HepG2 (cell line): ENCODE data around the gene TRIP4. TPM values are rescaled to one million over a fixed set of nuclear protein-coding genes. Genes with fewer than 3 reads are reported as not detected.

ENCODE experiments used
- HDAC1 ChIP-seq: sonication (generic); formaldehyde crosslinking; IDR thresholded peaks from 2 replicates; pipeline ENCODE4 v1.5.1; 2020; ENCODE audit warnings: mild to moderate bottlenecking, missing genetic modification reagents
- HIVEP1 ChIP-seq: sonication (generic); formaldehyde crosslinking; IDR thresholded peaks from 2 replicates; pipeline ENCODE4 v1.4.0; 2020; ENCODE audit warnings: mild to moderate bottlenecking, missing genetic modification reagents
- KDM5B ChIP-seq: sonication (generic); formaldehyde crosslinking; IDR thresholded peaks from 2 replicates; pipeline ENCODE4 v1.4.0; 2020; ENCODE audit warnings: missing genetic modification reagents, mild to moderate bottlenecking, borderline replicate concordance
- NBN ChIP-seq: fragments of 450-650 bp; conservative IDR thresholded peaks from 2 replicates; pipeline ENCODE4 v1.6.1; 2017
- NR1H2 ChIP-seq: sonication (generic); formaldehyde crosslinking; IDR thresholded peaks from 2 replicates; pipeline ENCODE4 v1.8.1; 2022; ENCODE audit warnings: low read depth, missing genetic modification reagents, borderline replicate concordance
- RARA ChIP-seq: IDR thresholded peaks from 2 replicates; pipeline ENCODE4 v1.6.1; 2016; ENCODE audit warnings: missing genetic modification reagents, missing compliant biosample characterization
- RBFOX2 ChIP-seq: fragments of 200-400 bp; formaldehyde crosslinking; IDR thresholded peaks from 2 replicates; pipeline ENCODE4 v1.6.1; 2017; ENCODE audit warnings: low read depth, mild to moderate bottlenecking, low read length
- SNAI1 ChIP-seq: sonication (generic); formaldehyde crosslinking; IDR thresholded peaks from 2 replicates; pipeline ENCODE4 v1.5.0; 2020; ENCODE audit warnings: mild to moderate bottlenecking, missing genetic modification reagents, borderline replicate concordance
- TGIF2 ChIP-seq: IDR thresholded peaks from 2 replicates; pipeline ENCODE4 v1.6.1; 2016; ENCODE audit warnings: control low read depth, missing compliant biosample characterization
- polyA plus RNA-seq, 8 experiments: library from polyadenylated mRNA; depleted of rRNA in 3 of 8; stranded (reverse) in 7 of 8; unstranded in 1 of 8; fragments of >200 nt; fragmentation: Illumina TruSeq in 4 of 8; extraction: Trizol in 4 of 8; gene quantifications; 2 replicates each; pipeline versions ENCODE4 v1.2.1 to v1.2.3, GENCODE V29; 2011 to 2016; ENCODE audit warnings: low read depth in 4 of 8, missing spikeins in 1 of 8, mixed read lengths in 1 of 8; ENCODE audit not compliant: insufficient read depth in 1 of 8
- total RNA-seq, 5 experiments: library from RNA; depleted of rRNA; stranded (reverse); fragments of >200 nt; fragmentation: Illumina TruSeq; extraction: Trizol; gene quantifications; 2 replicates each; pipeline ENCODE4 v1.2.3, GENCODE V29; 2016; ENCODE audit warnings: low read depth in 1 of 5
- TF ChIP-seq, protein P1 (sequence below): sonication (generic); formaldehyde crosslinking; IDR thresholded peaks from 2 replicates; pipeline ENCODE4 v1.9.0; 2021; ENCODE audit warnings: missing genetic modification reagents, borderline replicate concordance
- TF ChIP-seq, protein P2 (sequence below): sonication (generic); formaldehyde crosslinking; IDR thresholded peaks from 2 replicates; pipeline ENCODE4 v1.8.0; 2022; ENCODE audit warnings: missing genetic modification reagents, mild to moderate bottlenecking, inconsistent platforms, borderline replicate concordance
- TF ChIP-seq, protein P3 (sequence below): sonication (generic); formaldehyde crosslinking; IDR thresholded peaks from 2 replicates; pipeline ENCODE4 v1.5.0; 2020; ENCODE audit warnings: missing genetic modification reagents
- TF ChIP-seq, protein P4 (sequence below): IDR thresholded peaks from 2 replicates; pipeline ENCODE4 v1.6.1; 2016; ENCODE audit warnings: missing genetic modification reagents, missing compliant biosample characterization
- TF ChIP-seq, protein P5 (sequence below): sonication (generic); formaldehyde crosslinking; IDR thresholded peaks from 2 replicates; pipeline ENCODE4 v1.5.0; 2020; ENCODE audit warnings: mild to moderate bottlenecking, missing genetic modification reagents, borderline replicate concordance

Gene TRIP4
- total and polyA plus RNA-seq, 2 of the 13 experiments (the other 11 are each of a cell fraction or from before 2014, with no cell fraction given), result 7.1 to 11.8 TPM

DNA sequence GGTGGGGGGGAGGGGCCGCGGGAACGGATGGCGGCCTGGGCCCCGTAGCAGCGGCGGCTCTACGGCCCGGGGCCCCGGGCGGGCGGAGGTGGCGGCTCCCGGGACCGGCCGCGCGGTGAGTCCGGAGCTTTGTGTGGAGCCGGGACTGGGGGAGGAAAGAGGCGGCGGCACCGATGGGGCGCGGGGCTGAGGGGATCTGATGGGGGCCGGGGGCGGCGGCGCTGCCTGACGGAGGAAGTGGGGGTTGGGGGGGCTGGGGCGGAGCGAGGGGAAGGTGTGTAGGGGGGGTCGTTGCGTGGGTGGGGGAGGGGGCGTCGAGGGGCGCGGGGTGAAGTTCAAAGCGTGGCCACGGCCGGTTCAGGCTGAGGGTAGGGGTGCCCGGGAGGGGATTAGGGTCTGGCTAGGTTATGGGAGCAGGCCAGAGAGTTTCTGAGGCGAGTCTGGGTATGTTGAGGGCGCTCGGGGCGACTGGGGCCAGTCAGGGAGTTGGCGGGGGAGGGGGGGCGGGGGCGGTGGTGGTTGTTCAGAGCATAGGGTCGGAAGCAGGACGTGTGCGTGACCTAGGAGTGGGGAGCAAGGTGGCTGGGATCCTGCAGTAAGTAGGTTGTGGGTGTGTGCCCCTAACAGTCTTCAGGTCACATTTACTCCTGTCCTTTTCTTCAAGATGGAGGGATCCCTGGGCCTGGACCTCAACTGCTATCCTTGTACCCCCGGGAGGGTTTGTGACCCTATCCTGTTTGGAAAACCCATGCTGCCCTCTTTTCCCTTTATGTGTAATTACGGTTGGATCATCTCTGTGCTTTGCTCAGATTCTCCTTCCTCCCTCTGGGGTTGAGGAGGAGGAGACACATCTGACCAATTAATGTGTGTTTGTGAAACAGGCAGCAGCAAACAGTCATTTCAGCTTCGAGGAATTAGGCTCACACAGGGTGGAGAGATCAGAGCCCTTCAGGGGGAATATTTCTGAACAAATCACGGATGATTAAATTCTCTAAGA, 73.4 kb downstream of the TRIP4 start (continued):
- TF ChIP-seq, protein P1, sequence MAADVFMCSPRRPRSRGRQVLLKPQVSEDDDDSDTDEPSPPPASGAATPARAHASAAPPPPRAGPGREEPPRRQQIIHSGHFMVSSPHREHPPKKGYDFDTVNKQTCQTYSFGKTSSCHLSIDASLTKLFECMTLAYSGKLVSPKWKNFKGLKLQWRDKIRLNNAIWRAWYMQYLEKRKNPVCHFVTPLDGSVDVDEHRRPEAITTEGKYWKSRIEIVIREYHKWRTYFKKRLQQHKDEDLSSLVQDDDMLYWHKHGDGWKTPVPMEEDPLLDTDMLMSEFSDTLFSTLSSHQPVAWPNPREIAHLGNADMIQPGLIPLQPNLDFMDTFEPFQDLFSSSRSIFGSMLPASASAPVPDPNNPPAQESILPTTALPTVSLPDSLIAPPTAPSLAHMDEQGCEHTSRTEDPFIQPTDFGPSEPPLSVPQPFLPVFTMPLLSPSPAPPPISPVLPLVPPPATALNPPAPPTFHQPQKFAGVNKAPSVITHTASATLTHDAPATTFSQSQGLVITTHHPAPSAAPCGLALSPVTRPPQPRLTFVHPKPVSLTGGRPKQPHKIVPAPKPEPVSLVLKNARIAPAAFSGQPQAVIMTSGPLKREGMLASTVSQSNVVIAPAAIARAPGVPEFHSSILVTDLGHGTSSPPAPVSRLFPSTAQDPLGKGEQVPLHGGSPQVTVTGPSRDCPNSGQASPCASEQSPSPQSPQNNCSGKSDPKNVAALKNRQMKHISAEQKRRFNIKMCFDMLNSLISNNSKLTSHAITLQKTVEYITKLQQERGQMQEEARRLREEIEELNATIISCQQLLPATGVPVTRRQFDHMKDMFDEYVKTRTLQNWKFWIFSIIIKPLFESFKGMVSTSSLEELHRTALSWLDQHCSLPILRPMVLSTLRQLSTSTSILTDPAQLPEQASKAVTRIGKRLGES (CRISPR knock-in tag), result no peak
- 0 out of 2 replicates have a peak, but pooled peaks have one; percentile 9 for TF ChIP-seq KDM5B
- no peak for TF ChIP-seq NBN
- TF ChIP-seq SNAI1 (CRISPR knock-in tag), result 0 out of 2 replicates have a peak, but pooled peaks have one; percentile 43
- TF ChIP-seq TGIF2, result 0 out of 2 replicates have a peak, but pooled peaks have one; percentile 32
- TF ChIP-seq RBFOX2, result peak; percentile 8; the same call in 1 of the 2 replicates
- TF ChIP-seq HIVEP1 (CRISPR knock-in tag), result no peak
- TF ChIP-seq, protein P2, sequence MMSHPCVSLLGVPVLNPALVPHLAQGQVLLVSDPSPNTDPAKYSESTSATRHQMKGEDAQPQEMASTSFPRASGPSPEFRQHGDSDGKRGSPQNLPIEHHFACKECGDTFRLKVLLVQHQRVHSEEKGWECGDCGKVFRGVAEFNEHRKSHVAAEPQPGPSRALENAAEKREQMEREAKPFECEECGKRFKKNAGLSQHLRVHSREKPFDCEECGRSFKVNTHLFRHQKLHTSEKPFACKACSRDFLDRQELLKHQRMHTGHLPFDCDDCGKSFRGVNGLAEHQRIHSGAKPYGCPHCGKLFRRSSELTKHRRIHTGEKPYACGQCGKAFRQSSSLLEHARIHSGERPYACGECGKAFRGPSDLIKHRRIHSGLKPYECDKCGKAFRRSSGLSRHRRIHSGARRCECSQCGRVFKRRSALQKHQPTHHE (CRISPR knock-in tag), result no peak
- TF ChIP-seq, protein P3, sequence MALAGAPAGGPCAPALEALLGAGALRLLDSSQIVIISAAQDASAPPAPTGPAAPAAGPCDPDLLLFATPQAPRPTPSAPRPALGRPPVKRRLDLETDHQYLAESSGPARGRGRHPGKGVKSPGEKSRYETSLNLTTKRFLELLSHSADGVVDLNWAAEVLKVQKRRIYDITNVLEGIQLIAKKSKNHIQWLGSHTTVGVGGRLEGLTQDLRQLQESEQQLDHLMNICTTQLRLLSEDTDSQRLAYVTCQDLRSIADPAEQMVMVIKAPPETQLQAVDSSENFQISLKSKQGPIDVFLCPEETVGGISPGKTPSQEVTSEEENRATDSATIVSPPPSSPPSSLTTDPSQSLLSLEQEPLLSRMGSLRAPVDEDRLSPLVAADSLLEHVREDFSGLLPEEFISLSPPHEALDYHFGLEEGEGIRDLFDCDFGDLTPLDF (CRISPR knock-in tag), result no peak
- TF ChIP-seq, protein P4, sequence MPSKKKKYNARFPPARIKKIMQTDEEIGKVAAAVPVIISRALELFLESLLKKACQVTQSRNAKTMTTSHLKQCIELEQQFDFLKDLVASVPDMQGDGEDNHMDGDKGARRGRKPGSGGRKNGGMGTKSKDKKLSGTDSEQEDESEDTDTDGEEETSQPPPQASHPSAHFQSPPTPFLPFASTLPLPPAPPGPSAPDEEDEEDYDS (CRISPR knock-in tag), result 0 out of 2 replicates have a peak, but pooled peaks have one; percentile 15
- 0 out of 2 replicates have a peak, but pooled peaks have one; percentile 24 for TF ChIP-seq HDAC1
- TF ChIP-seq, protein P5, sequence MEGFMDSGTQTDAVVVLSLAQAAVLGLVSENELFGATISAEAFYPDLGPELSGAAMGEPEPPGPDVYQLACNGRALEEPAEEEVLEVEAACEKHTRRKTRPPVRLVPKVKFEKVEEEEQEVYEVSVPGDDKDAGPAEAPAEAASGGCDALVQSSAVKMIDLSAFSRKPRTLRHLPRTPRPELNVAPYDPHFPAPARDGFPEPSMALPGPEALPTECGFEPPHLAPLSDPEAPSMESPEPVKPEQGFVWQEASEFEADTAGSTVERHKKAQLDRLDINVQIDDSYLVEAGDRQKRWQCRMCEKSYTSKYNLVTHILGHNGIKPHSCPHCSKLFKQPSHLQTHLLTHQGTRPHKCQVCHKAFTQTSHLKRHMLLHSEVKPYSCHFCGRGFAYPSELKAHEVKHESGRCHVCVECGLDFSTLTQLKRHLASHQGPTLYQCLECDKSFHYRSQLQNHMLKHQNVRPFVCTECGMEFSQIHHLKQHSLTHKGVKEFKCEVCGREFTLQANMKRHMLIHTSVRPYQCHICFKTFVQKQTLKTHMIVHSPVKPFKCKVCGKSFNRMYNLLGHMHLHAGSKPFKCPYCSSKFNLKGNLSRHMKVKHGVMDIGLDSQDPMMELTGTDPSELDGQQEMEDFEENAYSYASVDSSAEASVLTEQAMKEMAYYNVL (CRISPR knock-in tag), result 0 out of 2 replicates have a peak, but pooled peaks have one; percentile 5
- no peak for TF ChIP-seq NR1H2 (CRISPR knock-in tag)
- 0 out of 2 replicates have a peak, but pooled peaks have one; percentile 16 for TF ChIP-seq RARA
